Brain microvascular endothelial cell (primary cell): Measurements from ENCODE around the gene RPL11.

Experiments
- DNase-seq: peaks from one replicate; pipeline ENCODE4 v3.0.0-alpha.2; 2020
- H3K27ac ChIP-seq: fragments of 250-450 bp; sonication (Bioruptor Pico); 2 replicates; pipeline ENCODE4 v1.5.1; 2020; ENCODE audit warnings: mild to moderate bottlenecking, moderate library complexity
- H3K27me3 ChIP-seq: fragments of 250-450 bp; sonication (Bioruptor Pico); replicated peaks from 2 replicates; pipeline ENCODE4 v1.5.1; 2020; ENCODE audit warnings: mild to moderate bottlenecking
- H3K36me3 ChIP-seq: fragments of 250-450 bp; sonication (Bioruptor Pico); replicated peaks from 2 replicates; pipeline ENCODE4 v1.5.1; 2020; ENCODE audit warnings: mild to moderate bottlenecking
- H3K4me3 ChIP-seq: 2 replicates; pipeline ENCODE4 v1.5.1; 2011; ENCODE audit warnings: low read depth, mild to moderate bottlenecking, control low read depth, low read length, moderate library complexity
- CTCF ChIP-seq: IDR thresholded peaks from 2 replicates; pipeline ENCODE4 v1.5.1; 2011; ENCODE audit warnings: low read depth, mild to moderate bottlenecking, moderate library complexity, low read length, control low read depth, inconsistent platforms; ENCODE audit errors: missing control alignments
- in situ Hi-C: cut with HindIII; loops from 2 replicates; pipeline ENCODE4 v1.10.0; 2017; ENCODE audit warnings: low sequenced_read_pairs, low pct_ligation_motif_present

Gene RPL11

GRCh38 chr1:23660671-23661070, 30.9 kb upstream of the RPL11 start:
- no peak for DNase-seq
- Histone ChIP-seq H3K36me3 (no peaks in the 10 kb centered on the region), H3K4me3 (no peak overlapping the region), H3K27ac (no peak overlapping the region), H3K27me3 (no peaks in the 10 kb centered on the region)
- no peak for TF ChIP-seq CTCF
- in situ Hi-C loops, result no loop called here

GRCh38 chr1:23661887-23662286, 29.7 kb upstream of the RPL11 start:
- H3K27ac ChIP-seq, result no peak overlapping the region
- no peak for TF ChIP-seq CTCF
- in situ Hi-C loops, result no loop called here
- H3K4me3 ChIP-seq, result no peak overlapping the region
- no peaks in the 10 kb centered on the region for H3K36me3 ChIP-seq
- no peak for DNase-seq
- H3K27me3 ChIP-seq, result no peaks in the 10 kb centered on the region

GRCh38 chr1:23664837-23665795, 26.5 kb upstream of the RPL11 start:
- Histone ChIP-seq H3K36me3 (no peaks in the 10 kb centered on the region), H3K27me3 (no peaks in the 10 kb centered on the region), H3K27ac (no peak overlapping the region), H3K4me3 (no peak overlapping the region)
- peak; percentile 5 for DNase-seq
- TF ChIP-seq CTCF, result peak; percentile 60
- in situ Hi-C loops, result no loop called here

- no peaks in the 10 kb centered on the region for H3K36me3 ChIP-seq
- in situ Hi-C loops, result no loop called here
- H3K4me3 ChIP-seq, result no peak overlapping the region
- no peaks in the 10 kb centered on the region for H3K27me3 ChIP-seq
- no peak overlapping the region for H3K27ac ChIP-seq
- no peak for DNase-seq
- TF ChIP-seq CTCF, result no peak
Measured at GRCh38 chr1:23667411-23667810, 24.2 kb upstream of the RPL11 start.

GRCh38 chr1:23670709-23671108, 20.9 kb upstream of the RPL11 start:
- in situ Hi-C loops, result no loop called here
- Histone ChIP-seq H3K27ac (no peak overlapping the region), H3K27me3 (no peaks in the 10 kb centered on the region), H3K4me3 (no peak overlapping the region), H3K36me3 (no peaks in the 10 kb centered on the region)
- TF ChIP-seq CTCF, result no peak
- no peak for DNase-seq
